ENCODE results near the gene THRA. TPM values are rescaled to one million over a fixed set of nuclear protein-coding genes. Genes with fewer than 3 reads are reported as not detected.

The THRA gene
- total and polyA plus RNA-seq, 9 of the 15 experiments (the other 6 are each of a cell fraction or from before 2014, with no cell fraction given), result 0.34 to 23.4 (median 12.7) TPM

DNA sequence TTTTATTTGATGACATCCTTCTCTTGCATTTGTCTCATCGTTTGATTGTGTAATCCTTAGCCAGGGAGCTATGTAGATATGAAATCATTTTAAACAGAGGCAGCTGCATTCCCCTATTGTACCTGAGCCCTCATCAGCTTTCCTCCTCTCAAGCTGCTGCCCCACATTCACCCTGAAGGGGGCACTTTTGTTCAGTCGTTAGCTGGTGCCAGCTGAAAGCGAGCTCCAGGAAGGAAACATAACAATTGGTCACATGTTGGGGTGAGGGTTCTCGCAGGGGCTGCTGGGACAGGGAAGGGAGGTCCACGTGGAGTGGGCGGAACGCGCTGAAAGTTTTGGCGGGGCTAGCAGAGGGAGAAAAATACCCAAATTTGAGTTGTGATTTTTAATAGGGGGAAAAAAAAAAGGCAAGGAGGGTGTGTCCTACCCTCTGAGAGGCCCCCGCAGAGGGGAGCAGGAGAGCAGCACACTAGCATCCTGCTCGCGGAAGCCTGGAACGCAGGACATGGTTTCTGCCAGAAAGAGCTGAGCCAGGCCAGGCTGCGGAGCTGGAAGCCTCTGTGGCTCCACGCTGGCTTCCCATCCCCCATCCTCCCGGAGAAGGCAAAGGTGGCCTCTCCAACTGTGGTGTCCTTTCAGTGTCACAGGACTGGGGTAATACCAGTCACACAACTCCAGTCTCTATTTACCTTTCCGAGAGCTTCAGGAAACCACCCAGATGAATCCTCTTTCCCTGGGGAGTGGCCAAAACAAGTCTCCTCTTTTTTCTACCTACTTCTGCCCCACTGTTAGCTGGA lies 50.5 kb downstream of the THRA start (continued):
- TF ChIP-seq NFATC3 (IDR thresholded peaks at IDR 0.05) (no peak), HNRNPK (IDR thresholded peaks at IDR 0.05; ENCODE audit: low read depth, low read length, poor library complexity, severe bottlenecking) (no peak), ZSCAN29 (IDR thresholded peaks at IDR 0.05) (no peak), KDM2B (CRISPR knock-in tag; IDR thresholded peaks at IDR 0.05) (no peak), ZNF41 (CRISPR knock-in tag; conservative IDR thresholded peaks at IDR 0.05) (0 out of 2 replicates have a peak, but pooled peaks have one; percentile 43), SRF (CRISPR knock-in tag; IDR thresholded peaks at IDR 0.05) (no peak; a peak in 1 of 4 replicates), KLF13 (tag; IDR thresholded peaks at IDR 0.05; ENCODE audit: borderline replicate concordance, low read depth) (peak; percentile 98), RBM34 (IDR thresholded peaks at IDR 0.05; ENCODE audit: borderline replicate concordance, insufficient read depth, low read length) (no peak), HMG20B (CRISPR knock-in tag; IDR thresholded peaks at IDR 0.05) (no peak), ZKSCAN3 (CRISPR knock-in tag; IDR thresholded peaks at IDR 0.05) (no peak), TEAD2 (tag; IDR thresholded peaks at IDR 0.05) (no peak; the same call in 1 of the 2 replicates), PTBP1 (IDR thresholded peaks at IDR 0.05; ENCODE audit: low read depth, low read length) (no peak), ZC3H11A (IDR thresholded peaks at IDR 0.05; ENCODE audit: low read depth, low read length) (no peak)
- TF ChIP-seq, protein P1, sequence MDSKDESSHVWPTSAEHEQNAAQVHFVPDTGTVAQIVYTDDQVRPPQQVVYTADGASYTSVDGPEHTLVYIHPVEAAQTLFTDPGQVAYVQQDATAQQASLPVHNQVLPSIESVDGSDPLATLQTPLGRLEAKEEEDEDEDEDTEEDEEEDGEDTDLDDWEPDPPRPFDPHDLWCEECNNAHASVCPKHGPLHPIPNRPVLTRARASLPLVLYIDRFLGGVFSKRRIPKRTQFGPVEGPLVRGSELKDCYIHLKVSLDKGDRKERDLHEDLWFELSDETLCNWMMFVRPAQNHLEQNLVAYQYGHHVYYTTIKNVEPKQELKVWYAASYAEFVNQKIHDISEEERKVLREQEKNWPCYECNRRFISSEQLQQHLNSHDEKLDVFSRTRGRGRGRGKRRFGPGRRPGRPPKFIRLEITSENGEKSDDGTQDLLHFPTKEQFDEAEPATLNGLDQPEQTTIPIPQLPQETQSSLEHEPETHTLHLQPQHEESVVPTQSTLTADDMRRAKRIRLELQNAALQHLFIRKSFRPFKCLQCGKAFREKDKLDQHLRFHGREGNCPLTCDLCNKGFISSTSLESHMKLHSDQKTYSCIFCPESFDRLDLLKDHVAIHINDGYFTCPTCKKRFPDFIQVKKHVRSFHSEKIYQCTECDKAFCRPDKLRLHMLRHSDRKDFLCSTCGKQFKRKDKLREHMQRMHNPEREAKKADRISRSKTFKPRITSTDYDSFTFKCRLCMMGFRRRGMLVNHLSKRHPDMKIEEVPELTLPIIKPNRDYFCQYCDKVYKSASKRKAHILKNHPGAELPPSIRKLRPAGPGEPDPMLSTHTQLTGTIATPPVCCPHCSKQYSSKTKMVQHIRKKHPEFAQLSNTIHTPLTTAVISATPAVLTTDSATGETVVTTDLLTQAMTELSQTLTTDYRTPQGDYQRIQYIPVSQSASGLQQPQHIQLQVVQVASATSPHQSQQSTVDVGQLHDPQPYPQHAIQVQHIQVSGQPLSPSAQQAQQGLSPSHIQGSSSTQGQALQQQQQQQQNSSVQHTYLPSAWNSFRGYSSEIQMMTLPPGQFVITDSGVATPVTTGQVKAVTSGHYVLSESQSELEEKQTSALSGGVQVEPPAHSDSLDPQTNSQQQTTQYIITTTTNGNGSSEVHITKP (IDR thresholded peaks at IDR 0.05; ENCODE audit: partially characterized antibody), result peak; percentile 71
- TF ChIP-seq, protein P2, sequence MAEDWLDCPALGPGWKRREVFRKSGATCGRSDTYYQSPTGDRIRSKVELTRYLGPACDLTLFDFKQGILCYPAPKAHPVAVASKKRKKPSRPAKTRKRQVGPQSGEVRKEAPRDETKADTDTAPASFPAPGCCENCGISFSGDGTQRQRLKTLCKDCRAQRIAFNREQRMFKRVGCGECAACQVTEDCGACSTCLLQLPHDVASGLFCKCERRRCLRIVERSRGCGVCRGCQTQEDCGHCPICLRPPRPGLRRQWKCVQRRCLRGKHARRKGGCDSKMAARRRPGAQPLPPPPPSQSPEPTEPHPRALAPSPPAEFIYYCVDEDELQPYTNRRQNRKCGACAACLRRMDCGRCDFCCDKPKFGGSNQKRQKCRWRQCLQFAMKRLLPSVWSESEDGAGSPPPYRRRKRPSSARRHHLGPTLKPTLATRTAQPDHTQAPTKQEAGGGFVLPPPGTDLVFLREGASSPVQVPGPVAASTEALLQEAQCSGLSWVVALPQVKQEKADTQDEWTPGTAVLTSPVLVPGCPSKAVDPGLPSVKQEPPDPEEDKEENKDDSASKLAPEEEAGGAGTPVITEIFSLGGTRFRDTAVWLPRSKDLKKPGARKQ (CRISPR knock-in tag; IDR thresholded peaks at IDR 0.05), result no peak
- TF ChIP-seq, protein P3, sequence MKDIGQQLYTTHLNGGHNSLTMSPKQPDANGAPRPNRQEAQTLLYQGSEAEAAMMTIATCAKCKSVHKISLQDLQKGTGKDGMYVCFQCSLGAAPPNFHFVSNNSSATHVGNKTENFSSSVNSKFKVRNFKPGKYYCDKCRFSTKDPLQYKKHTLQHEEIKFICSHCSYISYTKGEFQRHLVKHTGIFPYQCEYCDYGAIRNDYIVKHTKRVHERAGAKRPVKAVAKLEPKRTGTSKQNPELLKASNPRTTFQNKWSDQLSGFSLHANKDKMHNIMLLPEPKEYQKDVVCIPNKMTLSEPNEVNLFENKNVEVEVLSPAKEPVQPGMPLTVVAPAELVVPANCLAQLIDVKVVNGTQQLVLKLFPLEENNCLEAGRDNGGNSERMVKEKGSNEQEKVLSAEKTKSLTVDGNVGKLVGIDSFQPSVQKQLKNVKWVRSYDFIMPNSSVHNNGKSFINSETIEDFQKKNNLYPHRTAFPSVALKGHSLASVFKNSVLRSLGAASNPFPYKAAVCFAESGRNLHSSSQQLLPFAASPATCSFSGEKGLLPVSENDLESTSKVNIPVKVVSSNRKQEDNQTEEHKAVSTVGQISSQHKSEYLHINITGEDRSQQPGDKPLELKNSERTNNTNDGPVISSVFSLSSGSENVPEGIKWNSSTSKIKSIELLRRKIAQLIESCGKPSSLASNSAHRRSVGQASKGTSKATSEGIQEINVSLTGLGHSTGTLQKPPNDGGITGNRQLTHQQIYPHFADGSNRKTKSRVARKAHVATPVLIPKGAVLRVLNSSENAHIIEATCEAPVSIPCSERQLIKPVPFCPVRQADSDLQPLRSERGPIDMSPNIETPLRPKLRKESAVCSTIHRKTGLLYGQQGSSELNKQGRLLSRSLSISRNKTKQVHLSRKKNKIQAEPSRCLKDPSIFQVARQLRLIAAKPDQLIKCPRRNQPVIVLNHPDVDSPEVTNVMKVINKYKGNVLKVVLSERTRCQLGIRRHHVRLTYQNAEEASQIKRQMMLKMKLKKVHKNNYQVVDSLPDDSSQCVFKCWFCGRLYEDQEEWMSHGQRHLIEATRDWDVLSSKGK (CRISPR knock-in tag; IDR thresholded peaks at IDR 0.05), result no peak
- TF ChIP-seq, protein P4, sequence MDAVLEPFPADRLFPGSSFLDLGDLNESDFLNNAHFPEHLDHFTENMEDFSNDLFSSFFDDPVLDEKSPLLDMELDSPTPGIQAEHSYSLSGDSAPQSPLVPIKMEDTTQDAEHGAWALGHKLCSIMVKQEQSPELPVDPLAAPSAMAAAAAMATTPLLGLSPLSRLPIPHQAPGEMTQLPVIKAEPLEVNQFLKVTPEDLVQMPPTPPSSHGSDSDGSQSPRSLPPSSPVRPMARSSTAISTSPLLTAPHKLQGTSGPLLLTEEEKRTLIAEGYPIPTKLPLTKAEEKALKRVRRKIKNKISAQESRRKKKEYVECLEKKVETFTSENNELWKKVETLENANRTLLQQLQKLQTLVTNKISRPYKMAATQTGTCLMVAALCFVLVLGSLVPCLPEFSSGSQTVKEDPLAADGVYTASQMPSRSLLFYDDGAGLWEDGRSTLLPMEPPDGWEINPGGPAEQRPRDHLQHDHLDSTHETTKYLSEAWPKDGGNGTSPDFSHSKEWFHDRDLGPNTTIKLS (IDR thresholded peaks at IDR 0.05; ENCODE audit: borderline replicate concordance, low read depth), result peak; percentile 92

All from K562 (cell line).